Measurements from ENCODE around the gene BMI1.

Gene BMI1

GRCh38 chr10:22338185-22338900 is 17.4 kb downstream of the BMI1 start:
- TF ChIP-seq, protein P1, sequence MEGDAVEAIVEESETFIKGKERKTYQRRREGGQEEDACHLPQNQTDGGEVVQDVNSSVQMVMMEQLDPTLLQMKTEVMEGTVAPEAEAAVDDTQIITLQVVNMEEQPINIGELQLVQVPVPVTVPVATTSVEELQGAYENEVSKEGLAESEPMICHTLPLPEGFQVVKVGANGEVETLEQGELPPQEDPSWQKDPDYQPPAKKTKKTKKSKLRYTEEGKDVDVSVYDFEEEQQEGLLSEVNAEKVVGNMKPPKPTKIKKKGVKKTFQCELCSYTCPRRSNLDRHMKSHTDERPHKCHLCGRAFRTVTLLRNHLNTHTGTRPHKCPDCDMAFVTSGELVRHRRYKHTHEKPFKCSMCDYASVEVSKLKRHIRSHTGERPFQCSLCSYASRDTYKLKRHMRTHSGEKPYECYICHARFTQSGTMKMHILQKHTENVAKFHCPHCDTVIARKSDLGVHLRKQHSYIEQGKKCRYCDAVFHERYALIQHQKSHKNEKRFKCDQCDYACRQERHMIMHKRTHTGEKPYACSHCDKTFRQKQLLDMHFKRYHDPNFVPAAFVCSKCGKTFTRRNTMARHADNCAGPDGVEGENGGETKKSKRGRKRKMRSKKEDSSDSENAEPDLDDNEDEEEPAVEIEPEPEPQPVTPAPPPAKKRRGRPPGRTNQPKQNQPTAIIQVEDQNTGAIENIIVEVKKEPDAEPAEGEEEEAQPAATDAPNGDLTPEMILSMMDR (IDR thresholded peaks at IDR 0.05; ENCODE audit: insufficient read depth, low read length, poor library complexity, severe bottlenecking), result no peak
- peaks cover 2% of the 10 kb centered on the region for H3K27me3 ChIP-seq (replicated peaks; ENCODE audit: control insufficient read depth, insufficient read depth, low read length)
- H3K36me3 ChIP-seq (ENCODE audit: control insufficient read depth, insufficient read depth, low read length), result no peaks in the 10 kb centered on the region
- no peak for DNase-seq (ENCODE audit: extremely low read depth, insufficient read length)
- H3K4me3 ChIP-seq (replicated peaks; ENCODE audit: low read depth, low read length), result no peak overlapping the region

DNA sequence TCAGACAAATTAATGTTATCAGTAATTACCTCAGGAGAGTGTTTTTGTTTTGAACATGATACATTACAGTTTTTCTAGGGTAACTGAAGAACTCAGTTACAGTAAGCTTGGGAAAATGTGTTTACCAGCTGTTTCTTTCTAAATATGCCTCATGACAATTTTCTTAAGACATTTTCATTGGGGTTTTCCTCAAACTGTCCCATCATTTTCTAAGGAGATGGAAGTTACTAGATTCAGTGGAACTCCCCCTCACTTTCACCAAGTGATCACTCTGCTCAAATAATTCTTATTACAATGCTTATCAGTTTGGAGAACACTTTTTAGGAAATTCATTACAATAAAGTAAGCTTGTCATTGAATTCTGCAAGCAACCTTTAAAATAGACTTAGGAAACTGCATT is 18.0 kb downstream of the BMI1 start:
- Histone ChIP-seq H3K4me3 (replicated peaks; ENCODE audit: low read depth, low read length) (no peak overlapping the region), H3K27me3 (replicated peaks; ENCODE audit: control insufficient read depth, insufficient read depth, low read length) (peaks cover 2% of the 10 kb centered on the region), H3K36me3 (ENCODE audit: control insufficient read depth, insufficient read depth, low read length) (no peaks in the 10 kb centered on the region)
- no peak for DNase-seq (ENCODE audit: extremely low read depth, insufficient read length)
- TF ChIP-seq, protein P1 (IDR thresholded peaks at IDR 0.05; ENCODE audit: insufficient read depth, low read length, poor library complexity, severe bottlenecking), result no peak

DNA sequence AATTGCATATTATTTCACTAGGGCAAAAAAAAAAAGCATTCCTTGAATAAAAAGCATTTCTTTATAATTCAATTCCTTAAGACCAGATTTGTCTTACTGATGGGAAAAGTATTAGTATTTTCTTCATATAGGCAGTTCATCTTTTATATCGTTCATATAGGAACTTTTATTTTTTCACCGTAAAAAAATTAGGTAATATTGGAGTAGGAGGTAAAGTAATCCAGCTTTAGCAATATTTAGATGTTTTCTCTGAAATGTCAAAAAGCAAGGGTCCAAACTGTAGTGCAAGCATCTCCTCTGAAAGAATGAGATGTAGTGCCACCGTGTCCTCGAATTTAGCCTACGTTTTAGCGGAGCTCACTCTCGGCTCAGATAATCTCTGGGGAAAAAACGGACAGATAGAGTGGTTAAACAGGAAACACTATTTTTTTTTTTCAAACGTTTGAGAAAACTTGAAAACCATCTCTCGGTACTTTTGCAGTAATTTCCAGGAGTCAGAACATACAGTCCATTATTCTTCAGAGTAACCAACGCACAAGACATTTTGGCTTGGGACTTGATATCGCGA is 18.9 kb downstream of the BMI1 start:
- Histone ChIP-seq H3K27me3 (replicated peaks; ENCODE audit: control insufficient read depth, insufficient read depth, low read length) (peaks cover 2% of the 10 kb centered on the region), H3K4me3 (replicated peaks; ENCODE audit: low read depth, low read length) (peak overlapping the region; percentile 74), H3K36me3 (ENCODE audit: control insufficient read depth, insufficient read depth, low read length) (no peaks in the 10 kb centered on the region)
- DNase-seq (ENCODE audit: extremely low read depth, insufficient read length), result no peak
- TF ChIP-seq, protein P1 (IDR thresholded peaks at IDR 0.05; ENCODE audit: insufficient read depth, low read length, poor library complexity, severe bottlenecking), result no peak

GRCh38 chr10:22340329-22341189 is 19.7 kb downstream of the BMI1 start:
- Histone ChIP-seq H3K27me3 (replicated peaks; ENCODE audit: control insufficient read depth, insufficient read depth, low read length) (peaks cover 2% of the 10 kb centered on the region), H3K4me3 (replicated peaks; ENCODE audit: low read depth, low read length) (peak overlapping the region; percentile 74), H3K36me3 (ENCODE audit: control insufficient read depth, insufficient read depth, low read length) (no peaks in the 10 kb centered on the region)
- peak; percentile 82 for DNase-seq (ENCODE audit: extremely low read depth, insufficient read length)
- TF ChIP-seq, protein P1 (IDR thresholded peaks at IDR 0.05; ENCODE audit: insufficient read depth, low read length, poor library complexity, severe bottlenecking), result no peak

GRCh38 chr10:22341190-22341925 is 20.5 kb downstream of the BMI1 start:
- DNase-seq (ENCODE audit: extremely low read depth, insufficient read length), result no peak
- Histone ChIP-seq H3K36me3 (ENCODE audit: control insufficient read depth, insufficient read depth, low read length) (no peaks in the 10 kb centered on the region), H3K4me3 (replicated peaks; ENCODE audit: low read depth, low read length) (peak overlapping the region; percentile 74), H3K27me3 (replicated peaks; ENCODE audit: control insufficient read depth, insufficient read depth, low read length) (peaks cover 2% of the 10 kb centered on the region)
- TF ChIP-seq, protein P1 (IDR thresholded peaks at IDR 0.05; ENCODE audit: insufficient read depth, low read length, poor library complexity, severe bottlenecking), result no peak
